HUDEP-2 (cell line): Measurements from ENCODE around the gene PLXNB3.

Experiments
- DNase-seq, 76 experiments: peaks; one replicate each; lab custom pipeline; 2025; ENCODE audit not compliant: unreplicated experiment in 76 of 76; lab: John Stamatoyannopoulos, UW

PLXNB3 gene

DNA sequence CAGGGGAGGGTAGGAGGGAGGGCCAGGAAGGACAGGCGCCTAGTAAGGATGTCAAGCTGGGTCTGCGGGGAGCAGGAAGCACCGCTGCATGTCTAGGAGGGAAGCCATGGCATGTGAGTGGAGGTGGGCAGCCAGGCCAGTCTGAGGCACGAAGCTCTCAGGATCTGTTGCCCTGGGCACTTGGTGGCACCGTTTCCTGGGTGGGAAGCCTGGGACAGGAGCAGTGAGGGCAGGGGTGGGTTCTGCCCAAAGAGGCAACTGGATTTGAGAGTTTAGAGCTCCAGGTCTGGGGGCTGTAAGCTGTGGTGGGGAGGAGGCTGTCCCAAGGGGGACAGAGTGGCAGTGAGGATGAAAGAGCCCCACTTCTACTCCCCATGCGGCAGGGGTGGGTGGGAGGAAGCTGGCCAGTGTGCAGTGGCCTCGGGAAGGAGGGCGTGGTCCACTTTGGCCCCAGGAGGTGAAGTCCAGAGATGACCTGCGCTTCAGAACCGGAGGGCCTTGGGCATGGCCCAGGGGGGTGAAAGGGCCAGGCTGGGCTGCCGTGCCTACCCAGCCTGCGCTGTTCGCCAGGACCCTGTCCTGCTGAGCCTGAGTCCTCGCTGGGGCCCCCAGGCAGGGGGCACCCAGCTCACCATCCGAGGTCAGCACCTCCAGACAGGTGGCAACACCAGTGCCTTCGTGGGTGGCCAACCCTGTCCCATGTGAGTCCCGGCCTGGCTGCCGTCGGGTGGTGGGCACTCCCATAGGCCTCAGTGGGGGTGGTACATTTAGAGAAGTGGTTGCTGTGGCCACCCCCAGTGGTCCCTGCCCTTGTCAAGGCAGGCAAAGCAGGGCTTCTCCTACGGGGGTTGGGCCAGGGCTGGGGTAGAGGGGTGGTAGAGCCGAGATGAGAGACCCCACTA, 8.5 kb downstream of the PLXNB3 start:
- no peak for DNase-seq

DNA sequence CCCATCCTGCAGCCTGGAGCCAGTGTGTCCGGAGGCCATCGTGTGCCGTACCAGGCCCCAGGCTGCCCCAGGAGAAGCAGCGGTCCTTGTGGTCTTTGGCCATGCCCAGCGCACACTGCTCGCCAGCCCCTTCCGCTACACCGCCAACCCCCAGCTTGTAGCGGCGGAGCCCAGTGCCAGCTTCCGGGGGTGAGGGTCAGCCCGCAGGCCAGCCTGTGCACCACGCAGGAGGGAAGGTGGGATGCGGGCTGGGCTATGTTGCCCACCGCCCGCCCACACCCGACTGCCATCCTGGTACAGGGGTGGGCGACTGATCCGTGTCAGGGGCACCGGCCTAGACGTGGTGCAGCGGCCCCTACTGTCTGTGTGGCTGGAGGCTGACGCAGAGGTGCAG, 9.2 kb downstream of the PLXNB3 start:
- no peak for DNase-seq

DNA sequence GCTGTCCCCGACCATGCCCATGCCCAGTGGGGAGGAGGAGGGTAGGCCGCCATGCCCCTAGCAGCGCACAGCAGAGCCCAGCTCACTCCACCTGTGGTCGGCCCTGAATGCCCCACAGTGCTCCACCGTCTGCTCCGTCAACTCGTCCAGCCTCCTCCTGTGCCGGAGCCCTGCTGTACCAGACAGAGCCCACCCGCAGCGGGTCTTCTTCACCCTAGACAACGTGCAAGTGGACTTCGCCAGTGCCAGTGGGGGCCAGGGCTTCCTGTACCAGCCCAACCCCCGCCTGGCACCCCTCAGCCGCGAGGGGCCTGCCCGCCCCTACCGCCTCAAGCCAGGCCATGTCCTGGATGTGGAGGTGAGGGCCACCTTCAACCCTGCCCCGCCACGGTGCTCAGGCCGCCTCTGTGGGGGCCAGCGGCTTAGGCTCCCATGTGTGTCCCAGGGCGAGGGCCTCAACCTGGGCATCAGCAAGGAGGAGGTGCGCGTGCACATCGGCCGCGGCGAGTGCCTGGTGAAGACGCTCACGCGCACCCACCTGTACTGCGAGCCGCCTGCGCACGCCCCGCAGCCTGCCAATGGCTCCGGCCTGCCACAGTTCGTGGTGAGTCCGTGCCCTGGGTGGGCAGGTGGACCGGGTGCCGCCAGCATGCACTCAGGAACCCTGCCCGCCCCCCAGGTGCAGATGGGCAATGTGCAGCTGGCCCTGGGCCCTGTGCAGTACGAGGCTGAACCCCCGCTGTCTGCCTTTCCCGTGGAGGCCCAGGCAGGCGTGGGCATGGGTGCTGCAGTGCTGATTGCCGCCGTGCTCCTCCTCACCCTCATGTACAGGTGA, 9.9 kb downstream of the PLXNB3 start:
- DNase-seq = no peak

DNA sequence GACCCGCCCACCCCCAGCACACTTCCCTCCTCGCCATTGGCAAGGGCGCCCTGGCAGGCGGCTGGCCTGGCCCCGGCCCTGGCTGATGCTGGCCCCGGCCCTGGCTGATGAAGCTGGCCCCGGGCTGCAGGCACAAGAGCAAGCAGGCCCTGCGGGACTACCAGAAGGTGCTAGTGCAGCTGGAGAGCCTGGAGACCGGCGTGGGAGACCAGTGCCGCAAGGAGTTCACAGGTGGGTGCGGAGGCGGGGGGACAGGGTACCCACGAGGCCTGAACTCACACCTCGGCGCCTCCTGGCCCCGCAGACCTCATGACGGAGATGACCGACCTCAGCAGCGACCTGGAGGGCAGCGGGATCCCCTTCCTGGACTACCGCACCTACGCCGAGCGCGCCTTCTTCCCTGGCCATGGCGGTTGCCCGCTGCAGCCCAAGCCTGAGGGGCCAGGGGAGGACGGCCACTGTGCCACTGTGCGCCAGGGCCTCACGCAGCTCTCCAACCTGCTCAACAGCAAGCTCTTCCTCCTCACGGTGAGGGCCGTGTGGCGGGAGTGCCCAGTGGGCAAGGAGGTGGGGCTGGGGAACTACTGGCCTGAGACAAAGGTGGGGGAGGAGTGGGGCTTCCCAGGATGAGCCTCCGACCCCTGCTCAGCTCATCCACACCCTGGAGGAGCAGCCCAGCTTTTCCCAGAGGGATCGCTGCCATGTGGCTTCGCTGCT, 10.7 kb downstream of the PLXNB3 start:
- DNase-seq = no peak

DNA sequence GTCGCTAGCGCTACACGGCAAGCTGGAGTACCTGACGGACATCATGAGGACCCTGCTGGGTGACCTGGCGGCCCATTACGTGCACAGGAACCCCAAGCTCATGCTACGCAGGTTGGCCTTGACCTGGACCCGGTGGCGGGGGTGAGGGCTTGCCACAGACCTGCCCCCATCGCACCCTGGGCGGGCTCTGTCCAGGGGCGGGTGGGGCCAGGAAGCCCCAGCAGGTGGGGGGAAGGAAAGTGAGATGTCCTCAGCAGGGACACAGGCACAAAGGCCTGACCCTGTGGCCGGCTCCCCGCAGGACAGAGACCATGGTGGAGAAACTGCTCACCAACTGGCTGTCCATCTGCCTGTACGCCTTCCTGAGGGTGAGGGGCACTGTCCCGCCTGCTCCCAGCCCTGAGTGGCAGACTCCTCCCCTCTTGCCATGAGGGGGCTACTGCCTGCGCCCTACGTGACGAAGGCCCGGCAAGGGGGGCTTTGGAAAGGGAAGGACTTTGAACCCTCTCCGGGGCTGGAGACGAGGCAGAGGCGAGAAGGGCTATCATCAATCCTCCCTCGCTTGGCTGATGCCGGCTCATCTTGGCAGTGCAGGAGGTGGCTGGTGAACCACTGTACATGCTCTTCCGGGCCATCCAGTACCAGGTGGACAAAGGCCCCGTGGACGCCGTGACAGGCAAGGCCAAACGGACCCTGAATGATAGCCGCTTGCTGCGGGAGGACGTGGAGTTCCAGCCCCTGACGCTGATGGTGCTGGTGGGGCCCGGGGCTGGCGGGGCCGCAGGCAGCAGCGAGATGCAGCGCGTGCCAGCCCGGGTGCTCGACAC, 11.5 kb downstream of the PLXNB3 start:
- DNase-seq = no peak

DNA sequence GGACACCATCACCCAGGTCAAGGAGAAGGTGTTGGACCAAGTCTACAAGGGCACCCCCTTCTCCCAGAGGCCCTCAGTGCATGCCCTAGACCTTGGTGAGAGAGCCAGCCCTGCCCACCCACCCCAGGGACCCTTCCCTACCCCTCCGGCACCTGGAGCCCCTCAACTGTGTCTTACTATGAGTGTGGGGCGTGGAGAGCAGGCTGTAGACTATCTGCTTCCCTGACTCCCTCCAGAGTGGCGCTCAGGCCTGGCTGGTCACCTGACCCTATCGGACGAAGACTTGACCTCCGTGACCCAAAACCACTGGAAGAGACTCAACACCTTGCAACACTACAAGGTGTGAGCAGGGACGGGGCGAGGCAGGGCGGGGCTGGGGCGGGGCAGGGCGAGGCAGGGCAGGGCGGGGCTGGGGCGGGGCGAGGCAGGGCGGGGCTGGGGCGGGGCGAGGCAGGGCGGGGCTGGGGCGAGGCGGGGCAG, 12.1 kb downstream of the PLXNB3 start:
- DNase-seq = no peak

DNA sequence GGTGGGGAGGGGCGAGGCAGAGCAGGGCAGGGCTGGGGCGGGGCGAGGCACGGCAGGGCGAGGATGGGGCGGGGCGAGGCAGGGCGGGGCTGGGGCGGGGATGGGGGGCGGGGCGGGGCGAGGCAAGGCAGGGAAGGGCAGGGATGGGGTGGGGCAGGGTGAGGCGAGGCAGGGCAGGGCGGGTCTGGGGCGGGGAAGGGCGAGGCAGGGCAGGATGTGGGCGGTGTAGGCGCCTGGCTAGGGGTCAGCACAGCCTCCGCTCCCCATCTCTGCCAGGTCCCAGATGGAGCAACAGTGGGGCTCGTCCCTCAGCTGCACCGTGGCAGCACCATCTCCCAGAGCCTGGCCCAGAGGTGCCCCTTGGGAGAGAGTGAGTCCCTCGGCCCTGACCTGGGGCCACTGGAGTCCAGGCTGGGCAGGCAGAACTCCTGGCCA, 12.6 kb downstream of the PLXNB3 start:
- DNase-seq = peak in 1 of 76 experiments; percentile 13

DNA sequence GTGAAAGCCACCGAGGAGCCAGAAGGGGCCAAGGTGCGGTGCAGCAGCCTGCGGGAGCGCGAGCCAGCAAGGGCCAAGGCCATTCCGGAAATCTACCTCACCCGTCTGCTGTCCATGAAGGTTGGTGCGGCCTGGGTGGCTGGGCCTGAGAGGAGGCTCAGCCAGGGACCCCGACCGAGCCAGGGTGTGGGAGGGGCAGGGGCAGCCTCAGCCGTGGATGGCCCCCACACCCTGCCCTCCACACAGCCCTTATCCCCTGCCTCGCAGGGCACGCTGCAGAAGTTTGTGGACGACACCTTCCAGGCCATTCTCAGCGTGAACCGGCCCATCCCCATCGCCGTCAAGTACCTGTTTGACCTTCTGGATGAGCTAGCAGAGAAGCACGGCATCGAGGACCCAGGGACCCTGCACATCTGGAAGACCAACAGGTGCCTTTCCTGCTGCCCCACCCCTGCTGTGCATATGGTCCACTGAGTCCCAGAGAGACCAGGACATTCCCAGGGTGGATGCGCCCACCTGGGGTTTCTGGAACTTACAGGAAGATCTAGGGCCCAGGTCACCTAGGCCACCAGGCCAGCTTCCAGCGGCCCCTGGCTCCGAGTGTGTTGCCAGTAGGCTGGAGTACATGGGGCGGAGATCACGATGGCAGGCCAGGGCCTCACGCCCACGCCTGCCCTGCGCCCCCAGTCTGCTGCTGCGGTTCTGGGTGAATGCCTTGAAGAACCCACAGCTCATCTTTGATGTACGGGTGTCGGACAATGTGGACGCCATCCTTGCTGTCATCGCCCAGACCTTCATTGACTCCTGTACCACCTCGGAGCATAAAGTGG, 13.4 kb downstream of the PLXNB3 start:
- no peak for DNase-seq

DNA sequence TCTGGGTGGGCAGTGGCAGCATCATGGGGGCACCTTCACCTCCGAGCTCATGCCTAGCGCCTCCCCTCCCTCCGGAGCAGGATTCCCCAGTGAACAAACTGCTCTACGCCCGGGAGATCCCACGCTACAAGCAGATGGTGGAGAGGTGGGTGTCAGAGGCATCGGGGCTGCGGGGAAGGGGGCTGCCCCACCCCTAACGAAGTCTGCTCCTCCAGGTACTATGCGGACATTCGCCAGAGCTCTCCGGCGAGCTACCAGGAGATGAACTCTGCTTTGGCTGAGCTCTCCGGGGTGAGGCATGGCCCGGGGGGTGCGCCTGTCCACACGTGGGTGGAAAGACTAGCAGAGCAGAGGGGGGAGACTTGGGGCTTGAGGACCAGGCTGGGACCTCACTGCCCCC, 14.1 kb downstream of the PLXNB3 start:
- DNase-seq = no peak

DNA sequence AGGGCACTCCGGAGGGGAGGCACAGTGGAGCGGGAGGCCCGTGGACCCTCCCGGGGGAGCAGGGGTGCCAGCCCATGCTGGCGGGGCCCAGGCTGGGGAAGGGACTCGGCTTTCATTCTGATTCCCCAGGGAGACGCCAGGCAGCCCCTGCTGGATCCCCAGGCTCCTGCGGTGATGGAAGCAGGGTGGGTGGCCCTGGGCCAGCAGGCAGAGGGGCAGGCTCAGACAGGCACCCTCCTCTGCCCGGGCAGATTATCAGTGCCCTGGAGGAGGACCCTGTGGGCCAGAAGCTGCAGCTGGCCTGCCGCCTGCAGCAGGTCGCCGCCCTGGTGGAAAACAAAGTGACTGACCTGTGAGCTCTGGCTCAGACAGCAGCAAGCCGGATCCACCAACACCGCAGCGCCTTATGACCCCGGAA, 14.6 kb downstream of the PLXNB3 start:
- DNase-seq = peak in 7 of 76 experiments; percentile 1 to 24 (median 18)

DNA sequence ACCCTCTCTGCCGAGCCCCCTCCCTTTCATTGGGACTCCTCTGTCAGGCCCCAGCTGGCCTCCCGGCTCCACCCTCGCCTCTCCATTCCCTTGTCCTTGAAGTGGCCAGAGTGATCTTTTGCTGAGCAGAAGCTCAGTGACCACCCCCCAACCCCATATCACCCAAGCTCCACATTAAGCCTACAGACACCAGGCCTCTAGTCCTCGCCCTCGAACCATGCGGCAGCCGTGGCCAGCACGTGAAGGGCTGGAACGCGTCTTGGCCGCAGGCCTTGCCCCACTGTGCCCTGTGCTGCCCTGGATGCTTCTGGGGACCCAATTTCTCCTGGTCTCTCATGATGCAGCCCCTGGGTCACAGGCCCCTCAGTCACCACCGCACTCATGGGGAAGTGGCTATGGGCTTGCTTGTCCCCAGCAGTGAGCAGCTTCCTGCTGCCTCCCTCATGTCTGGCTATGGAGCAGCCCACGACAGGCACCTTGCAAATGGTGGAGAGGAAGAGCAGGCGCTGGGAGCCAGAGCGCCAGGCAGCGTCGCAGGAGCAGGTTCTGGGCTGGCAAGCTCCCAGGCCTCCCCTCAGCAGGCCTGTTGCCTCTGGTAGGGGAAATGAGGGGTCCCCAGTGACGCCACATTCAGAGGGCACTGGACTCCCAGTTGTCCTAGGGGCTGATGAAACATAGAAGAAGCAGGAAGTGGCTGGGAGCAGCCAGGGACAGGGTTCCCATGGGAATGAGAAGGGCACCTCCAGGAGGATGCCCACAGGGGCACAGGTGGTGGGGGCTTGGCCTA, 16.0 kb downstream of the PLXNB3 start:
- DNase-seq = no peak

DNA sequence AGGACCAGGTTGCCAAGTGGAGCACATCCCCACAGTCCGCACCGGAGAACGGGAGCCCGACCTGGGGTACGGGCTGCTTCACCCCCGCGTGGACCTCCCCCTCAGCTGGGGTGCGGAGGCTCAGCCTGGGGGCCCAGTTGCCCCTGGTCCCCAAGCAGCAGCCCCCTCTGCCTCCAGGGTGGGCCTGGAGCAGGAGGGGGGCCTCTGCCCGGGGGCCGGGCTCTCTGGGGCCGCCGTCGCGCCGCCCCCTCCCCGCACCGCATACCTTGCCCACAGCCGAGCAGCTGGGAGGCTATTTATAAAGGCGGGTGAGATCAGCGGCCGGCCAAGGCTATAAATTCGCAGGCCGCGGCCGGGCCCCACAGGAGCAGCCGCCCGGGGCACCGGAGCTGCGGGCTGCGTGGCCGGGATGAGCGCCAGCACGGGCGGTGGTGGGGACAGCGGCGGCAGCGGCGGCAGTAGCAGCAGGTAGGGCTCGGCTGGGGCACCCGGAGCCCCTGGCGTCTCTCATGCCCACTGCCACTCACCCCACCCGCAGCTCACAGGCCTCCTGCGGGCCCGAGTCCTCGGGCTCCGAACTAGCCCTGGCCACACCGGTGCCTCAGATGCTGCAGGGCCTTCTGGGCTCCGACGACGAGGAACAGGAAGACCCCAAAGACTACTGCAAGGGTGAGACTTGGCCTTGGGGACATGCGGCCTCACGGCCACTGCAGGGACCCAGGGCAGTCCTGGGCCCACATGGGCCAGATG, 16.8 kb downstream of the PLXNB3 start, which contains the start of gene SRPK3:
Gene SRPK3, plus strand, starts transcription at position 364 of the 750 bp plus-strand sequence. Its CDS starts 46 bp downstream, at position 410.
- DNase-seq = no peak

DNA sequence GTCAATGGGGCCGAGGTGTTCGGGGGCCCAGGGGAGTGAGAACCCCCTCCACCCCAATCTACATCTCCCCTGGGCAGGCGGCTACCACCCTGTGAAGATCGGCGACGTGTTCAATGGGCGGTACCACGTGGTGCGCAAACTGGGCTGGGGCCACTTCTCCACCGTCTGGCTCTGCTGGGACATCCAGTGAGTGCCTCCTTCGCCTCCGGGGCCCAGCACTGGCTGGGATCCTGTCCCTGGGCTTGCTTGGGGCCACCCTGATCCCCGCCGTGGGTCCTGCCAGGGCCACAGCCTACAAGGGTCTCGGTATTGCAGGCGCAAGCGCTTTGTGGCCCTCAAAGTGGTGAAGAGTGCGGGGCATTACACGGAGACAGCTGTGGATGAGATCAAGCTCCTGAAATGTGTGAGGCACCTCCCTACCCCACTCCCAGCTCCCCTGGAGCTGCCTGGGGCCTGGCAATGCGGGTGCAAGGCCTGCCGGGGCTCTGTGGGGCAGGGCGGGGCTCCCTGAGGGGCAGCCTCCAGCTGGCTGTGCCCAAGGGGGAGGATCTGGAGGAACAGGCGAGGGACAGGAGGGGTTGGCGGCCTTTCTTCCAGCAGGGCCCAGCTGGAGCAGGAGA, 17.5 kb downstream of the PLXNB3 start:
- DNase-seq = peak in 1 of 76 experiments; percentile 2

DNA sequence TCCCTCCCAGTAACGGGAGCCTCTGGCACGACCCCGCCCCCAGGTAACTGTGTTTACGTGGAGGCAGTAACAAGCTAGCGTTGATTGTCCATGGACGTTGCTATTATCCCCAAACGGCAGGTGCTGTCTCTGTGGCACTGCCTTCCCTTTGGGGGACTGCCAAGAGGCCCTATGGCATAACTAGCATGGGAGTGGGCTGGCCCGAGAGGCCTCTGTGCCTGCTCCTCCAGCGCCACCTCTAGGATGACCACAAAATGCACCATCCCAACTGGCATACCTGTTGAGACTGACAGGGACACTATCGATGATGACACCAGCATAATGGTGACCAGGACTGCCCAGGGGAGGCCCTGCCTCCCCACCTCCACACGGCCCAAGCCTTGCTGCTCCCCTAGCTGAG, 18.3 kb downstream of the PLXNB3 start:
- peak in 5 of 76 experiments; percentile 1 to 14 (median 8) for DNase-seq

DNA sequence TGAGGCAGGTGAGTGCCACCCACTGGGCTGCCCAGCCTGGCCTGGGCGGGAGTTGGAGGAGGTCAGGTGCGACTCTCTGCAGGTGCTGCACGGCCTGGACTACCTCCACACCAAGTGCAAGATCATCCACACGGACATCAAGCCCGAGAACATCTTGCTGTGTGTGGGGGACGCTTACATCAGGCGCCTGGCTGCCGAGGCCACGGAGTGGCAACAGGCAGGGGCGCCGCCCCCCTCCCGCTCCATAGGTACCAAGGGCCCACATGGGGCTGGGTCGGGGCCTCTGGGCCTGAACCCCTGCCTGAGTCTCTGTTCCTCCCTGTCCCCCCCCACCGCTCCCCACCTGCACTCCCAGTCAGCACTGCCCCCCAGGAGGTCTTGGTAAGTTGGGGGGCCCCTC, 18.8 kb downstream of the PLXNB3 start:
- no peak for DNase-seq

DNA sequence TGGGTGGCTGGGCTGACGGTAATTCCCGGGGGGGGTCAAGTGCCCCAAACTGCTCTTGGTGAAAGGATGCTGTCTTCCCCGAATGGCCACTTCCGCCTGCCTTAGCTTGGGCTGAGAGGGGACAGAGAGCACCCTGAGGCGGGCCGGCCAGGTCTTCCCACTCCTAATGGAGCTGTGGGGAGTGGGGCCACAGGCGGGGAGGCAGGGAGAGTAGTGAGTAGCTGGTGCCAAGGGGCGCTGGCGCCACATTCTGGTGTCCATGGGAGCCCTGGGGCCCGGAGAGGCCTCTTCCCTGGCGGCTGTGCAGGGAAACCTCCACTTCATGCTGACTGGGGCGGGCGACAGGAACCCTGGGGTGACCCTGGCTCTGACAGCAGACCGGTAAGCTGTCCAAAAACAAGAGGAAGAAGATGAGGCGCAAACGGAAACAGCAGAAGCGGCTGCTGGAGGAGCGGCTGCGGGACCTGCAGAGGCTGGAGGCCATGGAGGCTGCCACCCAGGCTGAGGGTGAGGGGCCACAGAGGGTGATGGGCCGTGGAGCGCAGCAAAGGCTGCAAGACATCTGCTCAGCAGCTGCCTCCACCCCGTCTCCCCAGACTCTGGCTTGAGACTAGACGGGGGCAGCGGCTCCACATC, 19.4 kb downstream of the PLXNB3 start:
- DNase-seq = no peak
